Endometrial microvascular endothelial cells (primary cell): ENCODE results near the gene PLCB4. TPM values are rescaled to one million over a fixed set of nuclear protein-coding genes. Genes with fewer than 3 reads are reported as not detected.

Source experiments
- in situ Hi-C: cut with HindIII; loops from 2 replicates; pipeline ENCODE4 v1.10.0; 2017; ENCODE audit warnings: low sequenced_read_pairs, low pct_unique_long_range_greater_than_20kb; ENCODE audit errors: inconsistent ontology term
- total RNA-seq: library from RNA; depleted of rRNA; stranded (reverse); fragments of >200 nt; gene quantifications from one replicate; pipeline ENCODE4 v1.2.3, GENCODE V29; 2015; ENCODE audit errors: inconsistent ontology term

The PLCB4 gene
- total RNA-seq, 1 donor from 2014 or later: 0.19 TPM

DNA sequence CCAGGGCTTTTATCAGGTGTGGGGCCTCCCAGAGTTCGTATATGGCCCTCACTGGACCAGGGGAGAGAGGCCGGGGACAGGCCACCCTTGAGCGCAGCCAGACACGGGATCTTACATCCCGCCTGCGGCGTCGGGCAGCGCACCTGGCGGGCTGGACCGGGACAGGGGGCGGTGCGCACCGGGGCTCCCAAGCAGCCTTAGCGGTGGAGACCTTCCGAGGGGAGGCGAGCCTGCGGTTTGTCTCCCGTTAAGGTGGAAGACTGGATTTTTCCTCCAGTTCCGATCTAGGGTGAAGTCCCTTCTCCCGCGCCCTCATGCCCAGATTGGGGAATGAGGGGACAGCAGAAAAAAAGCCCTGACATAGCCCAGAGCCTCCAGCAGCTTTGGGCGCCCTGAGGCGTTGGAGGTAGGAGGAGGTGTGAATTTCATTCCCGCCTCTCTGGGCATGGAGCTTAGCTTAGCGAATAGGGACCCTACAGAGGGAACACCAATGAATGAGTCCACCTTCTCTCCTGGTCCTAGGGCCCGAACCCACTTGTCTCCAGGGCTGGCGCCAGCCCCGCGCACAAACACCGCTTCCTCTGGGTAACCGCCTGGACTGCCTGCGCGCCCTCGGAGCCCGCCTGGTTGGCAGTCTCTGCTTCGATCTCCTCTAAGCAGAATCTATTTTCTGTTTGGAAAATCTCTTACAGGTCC is 438.8 kb downstream of the PLCB4 start:
- in situ Hi-C loops: no loop called here

DNA sequence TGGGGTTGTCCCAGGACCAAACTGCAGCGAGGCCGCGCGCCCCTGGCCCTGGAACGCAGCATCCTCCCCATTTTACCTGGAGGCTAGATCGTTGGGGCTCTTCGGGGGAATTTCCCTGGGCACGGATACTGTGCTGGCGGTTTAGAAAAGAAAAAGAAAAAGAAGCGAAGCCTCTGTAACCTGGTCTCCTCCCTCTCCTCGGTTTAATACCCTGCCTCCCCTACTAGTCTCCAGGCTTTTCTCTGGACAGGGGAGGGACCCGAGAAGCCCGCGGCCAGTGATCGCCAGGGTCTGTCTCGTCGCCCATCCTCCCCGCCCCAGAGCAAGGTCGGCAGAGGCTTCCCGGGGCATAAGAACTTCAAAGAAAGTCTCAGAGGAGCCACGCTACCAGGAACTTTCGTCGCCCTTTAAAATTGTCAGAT is 439.4 kb downstream of the PLCB4 start:
- in situ Hi-C loops: no loop called here

DNA sequence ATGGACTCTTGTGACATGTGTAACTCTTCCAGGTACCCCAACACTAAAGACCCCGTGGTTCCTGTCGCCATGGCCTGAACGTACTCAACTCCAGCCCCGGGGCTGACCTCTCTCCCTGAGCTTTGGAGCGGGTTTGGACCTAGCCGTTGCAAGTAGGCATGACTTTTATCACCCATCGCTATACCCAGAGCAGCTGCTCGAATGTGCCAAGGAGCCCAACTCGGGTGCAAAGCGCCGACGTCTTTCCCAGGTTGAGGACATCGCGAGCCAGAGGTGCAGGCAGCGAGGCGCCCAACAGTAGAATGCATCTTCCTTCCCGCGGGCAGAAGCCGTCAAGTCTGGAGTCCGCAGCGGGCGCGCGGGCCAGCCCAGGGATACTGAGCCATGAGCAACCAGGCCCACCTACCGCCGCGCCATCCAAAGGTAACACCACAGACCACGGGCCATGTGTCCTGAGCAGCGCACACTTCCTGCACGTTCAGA is 439.9 kb downstream of the PLCB4 start:
- in situ Hi-C loops: no loop called here

- in situ Hi-C loops: no loop called here
Measured at GRCh38 chr20:9509246-9509645, 440.4 kb downstream of the PLCB4 start.

GRCh38 chr20:9510911-9511310 is 442.0 kb downstream of the PLCB4 start:
- in situ Hi-C loops: no loop called here

- in situ Hi-C loops: no loop called here
Measured at GRCh38 chr20:9514072-9514460, 445.2 kb downstream of the PLCB4 start.

DNA sequence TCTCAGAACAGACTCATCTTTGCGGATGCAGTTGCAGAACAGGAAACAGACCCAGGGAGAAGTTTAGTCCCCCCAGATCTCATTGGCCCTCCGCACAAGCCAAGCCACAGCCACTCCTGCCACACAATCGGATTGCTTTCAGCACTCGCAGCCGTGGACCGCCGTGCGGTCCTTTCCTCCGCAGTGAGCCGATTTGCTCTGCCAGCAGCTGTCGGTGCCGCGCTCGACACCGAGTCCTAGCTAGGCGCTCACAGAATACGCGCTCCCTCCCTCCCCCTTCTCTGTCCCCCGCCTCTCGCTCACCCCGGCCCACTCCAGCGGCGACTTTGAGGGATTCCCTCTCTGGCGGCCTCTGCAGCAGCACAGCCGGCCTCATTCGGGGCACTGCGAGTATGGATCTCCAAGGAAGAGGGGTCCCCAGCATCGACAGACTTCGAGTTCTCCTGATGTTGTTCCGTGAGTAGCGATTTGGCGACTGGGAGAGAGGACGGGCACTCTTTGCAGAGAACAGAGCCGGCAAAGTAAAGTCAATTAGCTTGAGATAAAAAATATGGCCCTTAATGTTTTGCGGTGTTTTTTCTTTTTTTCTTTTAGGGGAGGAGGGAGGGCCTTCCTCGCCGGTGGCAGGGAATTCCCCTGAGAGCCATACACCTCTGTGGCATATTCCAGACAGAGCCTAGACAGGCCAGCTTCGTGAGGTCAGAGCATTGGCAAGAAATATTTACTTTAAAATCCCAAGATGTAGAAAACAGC is 445.8 kb downstream of the PLCB4 start, which contains the start of gene LAMP5:
TSS of gene LAMP5 (plus strand) at position 130 of the 753 bp plus-strand sequence. CDS start at position 393, 263 bp downstream.
- in situ Hi-C loops: no loop called here

- in situ Hi-C loops: no loop called here
Measured at GRCh38 chr20:9515214-9515585, 446.3 kb downstream of the PLCB4 start.

- in situ Hi-C loops: no loop called here
Measured at GRCh38 chr20:9515741-9516233, 446.9 kb downstream of the PLCB4 start.

DNA sequence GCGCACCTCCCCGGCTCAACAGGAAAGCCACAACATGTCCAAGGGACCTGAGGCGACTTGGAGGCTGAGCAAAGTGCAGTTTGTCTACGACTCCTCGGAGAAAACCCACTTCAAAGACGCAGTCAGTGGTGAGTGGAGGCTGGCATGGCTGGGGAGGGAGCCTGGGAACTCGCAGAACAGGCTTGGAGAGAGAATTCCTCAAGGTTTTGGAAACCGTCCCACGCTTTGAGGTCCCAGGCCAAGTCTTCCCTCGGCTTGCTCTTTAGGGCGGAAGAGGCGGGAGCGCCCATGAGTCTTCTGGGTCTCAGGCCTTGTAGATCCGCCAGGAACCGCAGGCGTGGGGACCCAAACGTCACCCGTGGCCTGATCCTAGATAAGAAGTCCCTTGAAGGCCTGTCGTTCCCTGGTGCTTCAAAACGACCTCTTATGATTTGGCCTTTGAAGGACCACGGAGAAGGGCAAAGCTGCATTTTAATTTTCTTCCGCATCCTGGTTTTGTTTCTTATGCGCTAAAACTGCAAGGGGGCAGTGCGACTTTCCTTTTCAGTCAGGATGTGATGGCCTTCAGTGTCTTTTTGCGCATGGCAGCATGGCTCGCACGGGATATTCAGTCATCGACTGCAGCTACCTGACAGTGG is 447.5 kb downstream of the PLCB4 start:
- in situ Hi-C loops: no loop called here

GRCh38 chr20:9517297-9518162 is 448.6 kb downstream of the PLCB4 start:
- in situ Hi-C loops: no loop called here

- in situ Hi-C loops: no loop called here
Measured at GRCh38 chr20:9518576-9519175, 449.8 kb downstream of the PLCB4 start.

DNA sequence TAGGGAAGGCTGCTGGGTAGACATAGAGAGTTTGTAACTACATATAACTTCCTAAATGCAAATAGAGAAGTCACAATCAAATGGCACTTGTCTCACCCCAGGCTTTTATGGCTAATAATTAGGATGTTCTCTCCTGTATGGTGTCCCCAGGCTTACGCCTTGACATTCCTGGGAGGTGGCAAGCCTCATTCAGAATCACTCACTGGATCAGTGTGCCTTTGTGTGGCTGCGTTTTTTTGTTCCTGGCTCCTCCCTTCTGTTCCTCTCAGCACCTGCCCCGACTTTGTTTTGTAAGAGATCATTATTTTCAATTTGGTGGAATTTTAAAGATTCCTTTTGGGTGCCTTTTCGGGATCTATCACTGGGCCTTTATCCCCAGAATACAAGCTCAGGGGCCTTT is 451.2 kb downstream of the PLCB4 start:
- in situ Hi-C loops: no loop called here

- in situ Hi-C loops: no loop called here
Measured at GRCh38 chr20:9523636-9524035, 454.7 kb downstream of the PLCB4 start.
